ENCODE data around the gene LRRC3. TPM values are rescaled to one million over a fixed set of nuclear protein-coding genes. Genes with fewer than 3 reads are reported as not detected.

LRRC3 gene
- total and polyA plus RNA-seq, 2 donors (not counting 3 experiments of a cell fraction or from before 2014, with no cell fraction given) = 4.8 to 4.9 TPM

- Histone ChIP-seq H3K4me1 (ENCODE audit: control insufficient read depth, extremely low read depth, insufficient read depth, low read length) (no peaks in the 10 kb centered on the region), H3K79me2 (ENCODE audit: control insufficient read depth, insufficient read depth, low read length) (no peaks in the 10 kb centered on the region), H3K9ac (replicated peaks; ENCODE audit: extremely low read depth, insufficient read depth, low read length) (no peak overlapping the region), H3K9me3 (replicated peaks; ENCODE audit: control insufficient read depth, insufficient read depth, low read length) (no peaks in the 10 kb centered on the region), H3K27ac (ENCODE audit: insufficient read depth, low read depth, low read length) (no peak overlapping the region), H3K4me2 (ENCODE audit: insufficient read depth, low read length) (no peak overlapping the region), H2AFZ (ENCODE audit: low read depth, low read length) (no peak overlapping the region), H4K20me1 (replicated peaks; ENCODE audit: control insufficient read depth, extremely low read depth, insufficient read depth, low read length) (no peaks in the 10 kb centered on the region), H3K27me3 (ENCODE audit: control insufficient read depth in 2 of 2, insufficient read depth in 2 of 2, low read length in 2 of 2) (no peaks in the 10 kb centered on the region), H3K36me3 (ENCODE audit: control insufficient read depth in 2 of 2, extremely low read depth in 1 of 2, insufficient read depth in 2 of 2, low read length in 2 of 2) (no peaks in the 10 kb centered on the region), H3K4me3 (replicated peaks in 1 of 3; ENCODE audit: insufficient read depth in 1 of 3, low read depth in 1 of 3, low read length in 3 of 3) (no peak overlapping the region), H3K9me1 (replicated peaks; ENCODE audit: control insufficient read depth, extremely low read depth, insufficient read depth, low read length) (no peaks in the 10 kb centered on the region)
- POLR2A ChIA-PET = no interaction called here
- TF ChIP-seq POLR2AphosphoS5 (IDR thresholded peaks at IDR 0.05; ENCODE audit: insufficient read depth, low read depth, low read length) (no peak), MAX (IDR thresholded peaks at IDR 0.05; ENCODE audit: insufficient read depth, insufficient read length) (no peak), EZH2 (IDR thresholded peaks at IDR 0.05; ENCODE audit: borderline replicate concordance, low read depth, low read length, severe bottlenecking) (no peak), POLR2A (IDR thresholded peaks at IDR 0.05; ENCODE audit: low read depth, low read length) (no peak), FOS (IDR thresholded peaks at IDR 0.05; ENCODE audit: borderline replicate concordance, insufficient read depth, low read length) (no peak), MYC (IDR thresholded peaks at IDR 0.05; ENCODE audit: low read depth, low read length) (no peak), GATA2 (IDR thresholded peaks at IDR 0.05; ENCODE audit: insufficient read depth, insufficient read length, low read depth, low read length) (no peak), JUN (IDR thresholded peaks at IDR 0.05; ENCODE audit: borderline replicate concordance, insufficient read depth, insufficient read length, low read depth) (no peak)
- TF ChIP-seq, protein P1, sequence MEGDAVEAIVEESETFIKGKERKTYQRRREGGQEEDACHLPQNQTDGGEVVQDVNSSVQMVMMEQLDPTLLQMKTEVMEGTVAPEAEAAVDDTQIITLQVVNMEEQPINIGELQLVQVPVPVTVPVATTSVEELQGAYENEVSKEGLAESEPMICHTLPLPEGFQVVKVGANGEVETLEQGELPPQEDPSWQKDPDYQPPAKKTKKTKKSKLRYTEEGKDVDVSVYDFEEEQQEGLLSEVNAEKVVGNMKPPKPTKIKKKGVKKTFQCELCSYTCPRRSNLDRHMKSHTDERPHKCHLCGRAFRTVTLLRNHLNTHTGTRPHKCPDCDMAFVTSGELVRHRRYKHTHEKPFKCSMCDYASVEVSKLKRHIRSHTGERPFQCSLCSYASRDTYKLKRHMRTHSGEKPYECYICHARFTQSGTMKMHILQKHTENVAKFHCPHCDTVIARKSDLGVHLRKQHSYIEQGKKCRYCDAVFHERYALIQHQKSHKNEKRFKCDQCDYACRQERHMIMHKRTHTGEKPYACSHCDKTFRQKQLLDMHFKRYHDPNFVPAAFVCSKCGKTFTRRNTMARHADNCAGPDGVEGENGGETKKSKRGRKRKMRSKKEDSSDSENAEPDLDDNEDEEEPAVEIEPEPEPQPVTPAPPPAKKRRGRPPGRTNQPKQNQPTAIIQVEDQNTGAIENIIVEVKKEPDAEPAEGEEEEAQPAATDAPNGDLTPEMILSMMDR (IDR thresholded peaks at IDR 0.05; ENCODE audit: extremely low read depth in 1 of 2, insufficient read depth in 1 of 2, low read depth in 1 of 2, low read length in 2 of 2) = no peak
- FAIRE-seq = no peak
- intact Hi-C loops (cut with micrococcal nuclease) = no loop called here
- dilution Hi-C loops (cut with MboI; ENCODE audit: extremely low pct_ligation_motif_present, low sequenced_read_pairs) = no loop called here
- CTCF ChIA-PET = no interaction called here
- BruUV-seq (replicated peaks) = no TSS peak
- no peak for DNase-seq (ENCODE audit: low read depth, low spot score)
Observed at GRCh38 chr21:44478124-44478800, 23.0 kb downstream of the LRRC3 start.

Measured in endothelial cell of umbilical vein (primary cell).